Activated CD4-positive, alpha-beta T cell treated with anti-CD3 and anti-CD28 coated beads, Interleukin-2, amount 50 U/mL, for 48 hours (primary cell): ENCODE measurements around the gene PANK1.
"Not testable (repeated sequence)": the region's sequence is repeated elsewhere in the genome, so short reads cannot be mapped to it uniquely, and the experiment has no call there.

ENCODE experiments used
- DNase-seq, 2 experiments: peaks; one replicate each; pipeline ENCODE4 v3.0.0-alpha.2; 2020

PANK1 gene

GRCh38 chr10:89651916-89652573 lies 7.0 kb upstream of the PANK1 start:
- DNase-seq: no peak

GRCh38 chr10:89651205-89651915 lies 6.3 kb upstream of the PANK1 start:
- DNase-seq: no peak

DNA sequence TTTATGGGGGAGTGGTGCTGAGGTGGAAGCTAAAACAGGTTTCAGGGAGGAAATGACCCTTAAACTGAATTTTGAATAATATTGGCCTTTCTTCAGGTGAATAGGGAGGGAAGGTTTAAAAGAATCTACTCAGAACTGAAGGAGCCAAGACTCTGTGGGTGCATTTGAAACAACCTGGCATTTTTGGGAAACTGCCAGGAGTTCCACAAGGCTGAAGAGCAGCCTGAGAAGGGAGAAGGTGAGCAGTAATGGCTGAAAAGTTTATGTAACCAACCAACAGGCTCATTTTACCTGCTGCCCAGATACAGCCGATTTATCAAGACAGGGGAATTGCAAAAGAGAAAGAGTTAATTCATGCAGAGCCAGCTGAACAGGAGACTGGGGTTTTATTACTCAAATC lies 4.0 kb upstream of the PANK1 start:
- DNase-seq: no peak

DNA sequence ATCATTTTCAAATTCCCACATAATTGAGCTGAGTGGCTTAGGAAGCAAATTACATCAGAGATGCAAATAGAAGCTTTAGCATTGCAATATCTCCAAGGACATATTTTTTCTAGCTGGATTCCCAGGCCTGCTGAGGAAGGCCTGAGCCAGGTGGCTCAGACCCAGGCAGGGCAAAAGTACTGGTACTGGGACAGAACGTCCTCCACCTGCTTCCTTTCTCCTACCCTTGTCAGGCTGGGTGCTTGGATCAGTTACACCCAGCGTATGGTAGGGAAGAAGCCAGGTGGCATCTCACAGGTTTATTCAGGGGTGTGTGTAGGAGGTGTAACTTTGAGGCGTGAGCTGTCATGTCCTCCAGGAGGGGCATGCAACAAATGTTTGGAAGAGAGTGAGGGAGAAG lies 3.0 kb upstream of the PANK1 start:
- no peak for DNase-seq

- DNase-seq: no peak
Observed at GRCh38 chr10:89646889-89647657, 2.0 kb upstream of the PANK1 start.

GRCh38 chr10:89645742-89646172 lies 715 bp upstream of the PANK1 start:
- peak in 1 of 2 experiments; percentile 2 for DNase-seq

DNA sequence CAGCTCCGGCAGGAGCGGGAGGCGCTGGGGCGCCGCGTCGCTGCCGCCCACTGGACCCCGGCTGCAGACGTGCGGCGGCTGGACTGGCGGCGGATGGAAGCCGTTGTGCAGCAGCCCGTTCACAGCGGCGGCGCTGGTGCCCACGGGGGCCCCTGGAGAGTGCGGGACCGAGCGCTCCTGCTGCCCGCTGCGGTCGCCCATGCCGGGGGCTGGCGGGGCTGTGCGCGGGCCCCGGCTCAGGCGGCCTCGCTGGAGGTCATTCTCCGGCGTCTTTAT lies 413 bp downstream of the PANK1 start:
- no peak for DNase-seq

- DNase-seq: peak; percentile 63 to 77
Observed at GRCh38 chr10:89643812-89644690, 991 bp downstream of the PANK1 start.

DNA sequence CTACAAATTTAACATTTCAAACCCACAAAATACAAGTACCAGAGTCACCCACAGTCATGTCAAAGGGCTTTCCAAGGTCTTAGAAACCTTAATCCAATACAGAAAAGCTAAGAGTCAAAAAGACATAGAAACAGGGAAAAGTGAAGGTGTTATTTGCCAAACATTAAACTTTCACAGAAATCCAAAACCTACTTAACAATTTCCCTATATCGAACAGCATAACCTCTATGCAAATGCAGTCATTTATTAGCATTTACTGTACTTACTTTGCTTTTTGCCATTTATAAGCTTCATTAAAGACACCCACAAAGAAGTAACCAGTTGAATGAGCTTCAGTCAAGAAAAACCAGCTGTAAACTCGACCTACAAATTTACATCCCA lies 1.6 kb downstream of the PANK1 start:
- no peak for DNase-seq

GRCh38 chr10:89642193-89642592 lies 2.8 kb downstream of the PANK1 start:
- no peak for DNase-seq

GRCh38 chr10:89640241-89640640 lies 4.8 kb downstream of the PANK1 start:
- DNase-seq: no peak

GRCh38 chr10:89639326-89639725 lies 5.7 kb downstream of the PANK1 start:
- no peak for DNase-seq

DNA sequence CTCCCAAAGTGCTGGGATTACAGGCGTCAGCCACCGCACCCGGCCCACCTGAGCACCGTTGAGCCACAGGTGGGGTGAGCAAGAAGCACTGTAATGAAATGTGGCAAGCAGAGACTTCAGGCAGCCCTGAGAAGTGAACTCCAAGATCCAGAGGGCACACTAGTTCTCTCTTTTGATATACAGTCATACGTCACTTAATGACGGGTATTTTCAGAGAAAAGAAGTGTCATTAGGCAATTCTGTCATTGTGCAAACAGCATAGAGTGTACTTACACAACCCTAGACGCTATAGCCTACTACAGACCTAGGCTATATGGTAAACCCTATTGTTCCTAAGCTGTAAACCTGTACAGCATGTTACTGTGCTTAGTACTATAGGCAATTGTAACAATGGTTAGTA lies 7.9 kb downstream of the PANK1 start:
- DNase-seq: no peak

DNA sequence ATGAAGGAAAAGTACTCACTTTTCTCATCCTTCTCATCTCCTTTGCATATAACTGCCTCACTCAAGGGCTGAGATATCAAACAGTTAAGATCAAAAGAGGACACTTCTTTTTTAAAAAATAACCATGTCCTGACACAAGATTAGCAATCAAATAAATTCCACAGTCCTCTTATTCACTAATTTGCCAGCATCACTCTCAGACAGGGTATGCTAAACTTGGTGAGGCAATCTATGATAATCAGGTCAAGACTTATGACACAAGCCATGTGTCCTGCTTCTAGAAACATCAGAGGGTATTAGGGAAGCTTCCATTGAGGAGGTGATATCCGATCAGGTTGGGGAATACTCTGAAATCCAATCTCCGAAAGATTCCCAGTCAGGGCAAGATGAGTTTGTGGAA lies 10.4 kb downstream of the PANK1 start:
- DNase-seq: no peak

DNA sequence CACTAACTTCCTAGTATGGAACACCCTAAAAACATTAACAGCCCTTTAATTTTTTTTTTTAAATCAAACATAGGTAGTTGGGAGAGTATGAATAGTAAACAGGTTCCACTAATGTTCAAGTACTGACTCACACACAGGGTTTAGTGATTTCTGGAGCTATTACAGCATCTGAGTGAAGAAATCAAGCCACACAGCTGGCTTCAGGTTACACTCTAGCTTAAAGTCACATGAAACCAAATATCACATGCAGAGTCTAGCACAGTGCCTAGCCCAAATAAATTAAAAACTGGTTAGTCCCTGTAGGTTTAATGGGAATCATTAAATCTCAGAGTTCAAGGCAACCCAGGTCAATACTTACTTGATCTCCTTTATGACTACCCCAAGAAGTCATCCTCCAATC lies 11.6 kb downstream of the PANK1 start:
- DNase-seq: no peak

DNA sequence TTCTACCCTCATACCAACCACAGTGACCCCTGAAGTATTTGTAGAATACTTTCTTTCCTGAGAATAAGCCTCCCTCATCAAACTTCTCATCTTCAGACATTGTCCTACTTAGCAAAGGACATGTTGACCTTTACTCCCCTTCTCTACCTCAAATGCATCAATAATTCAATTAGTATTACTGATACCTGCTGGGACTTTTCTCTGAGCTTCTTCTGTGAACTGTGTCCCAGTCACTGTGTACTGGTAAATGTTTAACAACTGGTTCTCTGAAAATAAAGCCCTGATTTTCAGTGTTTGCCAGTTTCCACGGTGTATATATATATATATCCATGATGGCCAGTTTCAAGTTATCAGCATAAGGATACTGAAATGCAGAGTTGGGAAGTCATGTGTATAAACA lies 12.2 kb downstream of the PANK1 start:
- DNase-seq: no peak

GRCh38 chr10:89627830-89628229 lies 17.2 kb downstream of the PANK1 start:
- DNase-seq: no peak

DNA sequence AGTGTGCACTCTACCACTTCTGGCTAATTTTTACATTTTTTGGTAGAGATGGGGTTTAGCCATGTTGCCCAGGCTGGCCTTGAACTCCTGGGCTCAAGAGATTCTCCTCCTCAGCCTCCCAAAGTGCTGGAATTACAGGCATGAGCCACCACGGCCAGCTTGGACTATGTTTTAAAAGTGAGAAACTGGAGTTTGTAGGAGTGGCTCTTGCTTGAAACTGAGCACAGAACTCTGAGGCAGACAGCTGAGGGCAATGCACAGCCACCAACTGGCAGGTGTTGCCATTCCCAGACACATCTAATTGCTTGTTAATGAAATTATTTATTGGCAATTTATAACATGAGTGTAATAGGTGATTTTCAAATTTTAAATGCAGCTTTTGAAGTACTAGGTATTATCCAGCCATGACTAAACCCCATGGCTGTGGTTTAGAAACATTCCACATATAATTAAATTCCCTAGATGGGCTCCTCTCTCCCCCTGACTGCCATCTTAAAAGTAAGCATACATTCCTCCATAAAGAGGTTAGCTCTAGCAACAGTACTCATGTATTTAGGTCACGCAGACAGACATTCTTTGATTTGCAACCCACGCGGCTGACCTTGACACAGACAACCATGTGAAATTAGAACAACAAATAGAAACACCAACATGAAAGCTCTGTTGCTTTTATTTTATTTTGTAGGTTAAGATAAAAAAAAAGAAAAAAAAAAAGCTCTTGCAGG lies 19.8 kb downstream of the PANK1 start:
- no peak for DNase-seq

DNA sequence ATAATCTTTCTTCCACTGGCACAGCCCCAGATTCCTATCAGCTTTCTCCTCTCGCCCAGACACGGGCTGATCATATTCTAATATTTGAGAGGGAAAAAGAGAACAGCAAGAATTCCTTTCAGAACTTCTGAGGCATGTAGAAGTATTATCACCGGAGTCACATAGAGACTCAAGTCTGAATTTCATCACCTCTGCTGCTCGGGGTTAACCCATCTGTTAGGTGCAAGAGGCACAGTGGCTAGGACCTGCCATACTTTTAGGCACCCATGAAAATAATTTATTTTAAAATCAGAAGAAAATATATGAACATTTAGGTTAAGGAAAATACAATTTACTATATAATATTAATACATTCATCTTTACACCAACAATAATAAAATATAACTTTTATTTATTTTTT lies 21.0 kb downstream of the PANK1 start:
- no peak for DNase-seq

GRCh38 chr10:89622151-89622550 lies 22.9 kb downstream of the PANK1 start:
- DNase-seq: no peak

DNA sequence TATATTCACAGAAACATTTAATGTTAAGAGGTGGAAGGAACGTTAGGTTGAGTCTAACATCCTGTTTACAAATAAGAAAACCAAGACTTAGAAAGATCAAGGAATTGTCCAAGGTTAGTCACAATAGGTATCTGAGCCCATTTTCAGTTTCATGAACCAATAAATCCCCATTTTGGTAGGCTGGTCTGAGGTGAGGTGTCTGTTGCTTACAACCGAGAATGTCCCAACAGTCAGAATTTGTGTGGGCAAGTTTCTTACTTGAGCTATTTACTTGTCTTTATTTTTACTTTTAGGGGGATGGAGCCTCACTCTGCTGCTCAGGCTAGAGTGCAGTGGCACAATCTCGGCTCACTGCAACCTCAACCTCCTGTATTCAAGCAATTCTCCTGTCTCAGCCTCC lies 23.6 kb downstream of the PANK1 start:
- no peak for DNase-seq

DNA sequence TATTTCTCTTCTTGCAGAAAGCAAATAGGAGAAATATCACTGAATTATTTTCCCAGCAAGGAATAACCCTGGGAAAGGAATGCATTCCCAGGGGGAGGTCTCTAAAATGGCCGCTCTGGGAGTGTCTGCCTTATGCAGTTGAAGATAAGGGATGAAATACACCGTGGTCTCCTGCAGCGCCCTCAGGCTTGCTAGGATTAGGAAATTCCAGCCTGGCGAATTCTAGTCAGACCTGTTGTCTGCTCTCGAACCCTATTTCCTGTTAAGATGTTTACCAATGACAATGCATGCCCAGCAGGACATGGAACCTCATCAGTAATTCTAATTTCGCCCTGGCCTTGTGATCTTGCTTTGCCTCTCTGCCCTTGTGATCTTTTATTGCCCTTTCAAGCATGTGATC lies 24.7 kb downstream of the PANK1 start:
- not testable (repeated sequence) for DNase-seq

DNA sequence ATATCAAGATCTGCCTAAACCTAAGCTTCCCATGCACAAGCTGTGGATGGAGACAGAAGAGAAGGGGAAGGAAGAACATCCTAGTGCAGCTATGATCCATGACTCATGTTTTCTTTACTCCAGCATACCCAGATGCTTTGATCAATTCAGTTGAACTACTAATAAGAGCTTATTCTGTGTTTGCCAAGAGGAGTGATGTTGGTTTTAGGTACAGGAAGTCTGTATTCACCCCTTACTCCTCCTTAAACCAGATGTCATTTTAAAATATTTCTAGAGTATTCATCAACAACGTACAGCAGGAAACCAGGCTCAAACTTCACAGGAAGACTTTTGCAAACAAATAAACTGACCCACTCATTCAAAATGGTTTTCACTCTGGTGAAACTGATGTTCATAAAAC lies 29.2 kb downstream of the PANK1 start:
- no peak for DNase-seq
